ENCODE measurements around the gene GSAP.

DNA sequence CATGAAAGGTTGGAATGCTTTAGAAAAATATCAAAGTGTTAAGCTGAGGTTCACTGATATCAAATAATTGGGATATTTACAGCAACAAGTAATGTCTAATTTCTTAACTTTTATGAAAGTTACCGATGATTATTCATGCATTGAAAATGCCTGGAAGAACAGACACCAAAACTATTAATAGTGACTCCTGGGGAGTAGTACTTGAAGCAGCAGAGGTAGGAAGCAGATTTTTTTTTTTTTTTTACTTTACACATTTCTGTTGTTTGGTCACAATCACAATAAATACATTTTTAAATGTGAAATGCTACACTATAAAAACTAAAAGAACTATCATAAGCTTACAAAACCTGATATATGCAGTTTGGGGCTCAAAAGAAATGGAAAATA is 146.1 kb downstream of the GSAP start:
- no peak for TF ChIP-seq CTCF (IDR thresholded peaks at IDR 0.05)
- no peak for TF ChIP-seq POLR2A (IDR thresholded peaks at IDR 0.05)

Data from right lobe of liver (tissue), 4 donors.